NCI-H748 (cell line): ENCODE measurements around the gene HOMER3.

Experiments
- DNase-seq: peaks from one replicate; lab custom pipeline; 2025; ENCODE audit not compliant: unreplicated experiment; lab: John Stamatoyannopoulos, UW

The HOMER3 gene

GRCh38 chr19:18883526-18884304 is 57.3 kb downstream of the HOMER3 start:
- DNase-seq: no peak

- DNase-seq: no peak
Measured at GRCh38 chr19:18881491-18881890, 59.5 kb downstream of the HOMER3 start.

GRCh38 chr19:18879579-18880373 is 61.2 kb downstream of the HOMER3 start:
- peak; percentile 34 for DNase-seq
